Measurements from ENCODE around the gene SPDEF. TPM values are rescaled to one million over a fixed set of nuclear protein-coding genes. Genes with fewer than 3 reads are reported as not detected.

The SPDEF gene
- total and polyA plus RNA-seq, 2 experiments from 2014 or later, result 1.1 TPM; not detected in 1

DNA sequence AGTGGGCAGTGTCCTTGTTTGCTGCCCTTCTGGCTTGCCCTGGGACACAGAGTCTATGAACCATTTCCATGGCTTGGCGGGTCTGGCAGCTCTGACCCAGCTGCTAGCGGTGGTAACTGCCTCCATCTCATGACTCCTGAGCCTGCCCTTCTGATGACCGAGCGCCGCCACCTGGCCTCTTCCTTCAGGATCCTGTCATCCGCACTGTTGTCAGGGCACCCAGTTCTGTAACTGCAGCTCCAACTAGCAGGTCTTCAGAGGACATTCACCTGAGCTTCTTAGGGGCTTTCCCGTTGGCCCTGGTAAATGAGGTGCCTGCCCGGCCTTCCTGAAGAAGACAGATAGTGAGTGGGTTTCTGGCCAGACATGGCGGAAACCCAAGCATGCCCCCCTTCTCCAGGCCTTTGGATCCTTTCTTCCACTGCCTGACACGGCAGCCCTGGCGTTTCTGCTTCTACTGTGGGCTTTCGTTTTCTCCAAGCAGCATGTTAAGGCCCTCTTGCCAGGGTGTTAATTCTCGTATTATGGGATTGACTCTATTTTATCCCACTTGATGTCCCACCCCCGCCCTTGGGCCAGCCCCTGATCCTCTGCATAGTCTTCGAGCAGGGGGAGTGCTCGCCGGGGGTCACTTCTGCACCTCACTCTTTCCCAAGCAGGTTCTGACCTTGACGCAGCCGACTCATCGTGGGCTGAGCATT is 65.6 kb downstream of the SPDEF start:
- DNase-seq (ENCODE audit: low read depth in 1 of 2, low spot score in 1 of 2), result no peak
- Histone ChIP-seq H3K27ac (no peak overlapping the region), H3K4me1 (ENCODE audit: low read depth) (peaks cover 8% of the 10 kb centered on the region), H3K36me3 (no peaks in the 10 kb centered on the region), H3K9me3 (ENCODE audit: low read depth) (no peaks in the 10 kb centered on the region), H3K27me3 (no peaks in the 10 kb centered on the region), H3K4me3 (no peak overlapping the region)
- TF ChIP-seq, protein P1, sequence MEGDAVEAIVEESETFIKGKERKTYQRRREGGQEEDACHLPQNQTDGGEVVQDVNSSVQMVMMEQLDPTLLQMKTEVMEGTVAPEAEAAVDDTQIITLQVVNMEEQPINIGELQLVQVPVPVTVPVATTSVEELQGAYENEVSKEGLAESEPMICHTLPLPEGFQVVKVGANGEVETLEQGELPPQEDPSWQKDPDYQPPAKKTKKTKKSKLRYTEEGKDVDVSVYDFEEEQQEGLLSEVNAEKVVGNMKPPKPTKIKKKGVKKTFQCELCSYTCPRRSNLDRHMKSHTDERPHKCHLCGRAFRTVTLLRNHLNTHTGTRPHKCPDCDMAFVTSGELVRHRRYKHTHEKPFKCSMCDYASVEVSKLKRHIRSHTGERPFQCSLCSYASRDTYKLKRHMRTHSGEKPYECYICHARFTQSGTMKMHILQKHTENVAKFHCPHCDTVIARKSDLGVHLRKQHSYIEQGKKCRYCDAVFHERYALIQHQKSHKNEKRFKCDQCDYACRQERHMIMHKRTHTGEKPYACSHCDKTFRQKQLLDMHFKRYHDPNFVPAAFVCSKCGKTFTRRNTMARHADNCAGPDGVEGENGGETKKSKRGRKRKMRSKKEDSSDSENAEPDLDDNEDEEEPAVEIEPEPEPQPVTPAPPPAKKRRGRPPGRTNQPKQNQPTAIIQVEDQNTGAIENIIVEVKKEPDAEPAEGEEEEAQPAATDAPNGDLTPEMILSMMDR (IDR thresholded peaks at IDR 0.05; ENCODE audit: low read depth, low read length), result no peak

DNA sequence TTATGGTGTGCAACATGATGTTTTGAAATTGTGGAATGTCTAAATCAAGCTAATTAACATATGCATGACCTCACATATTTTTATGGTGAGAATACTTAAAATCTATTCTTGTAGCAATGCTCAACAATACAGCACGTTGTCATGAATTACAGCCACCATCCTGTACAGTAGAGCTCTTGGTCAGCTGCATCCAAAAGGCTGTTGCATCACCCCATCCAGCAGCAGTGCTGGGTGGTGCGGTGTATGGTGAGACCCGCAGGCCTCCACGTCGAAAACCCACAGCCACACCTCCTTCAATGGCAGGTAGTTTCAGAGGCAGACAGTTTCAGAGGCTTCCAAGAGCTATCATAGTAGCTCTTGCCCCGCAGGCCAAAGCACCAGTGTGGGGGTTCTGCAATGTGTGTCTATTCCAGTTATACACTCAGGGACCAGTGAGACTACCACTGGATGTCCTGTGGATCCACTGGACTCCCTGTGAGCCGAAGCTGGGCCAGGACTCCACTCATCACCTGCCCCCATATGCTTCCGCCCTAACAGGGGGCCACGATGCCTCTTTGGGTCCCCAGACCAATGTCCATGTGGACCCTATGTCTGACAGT is 66.8 kb downstream of the SPDEF start:
- no peak overlapping the region for H3K27ac ChIP-seq
- peaks cover 8% of the 10 kb centered on the region for H3K4me1 ChIP-seq (ENCODE audit: low read depth)
- H3K9me3 ChIP-seq (ENCODE audit: low read depth), result no peaks in the 10 kb centered on the region
- H3K4me3 ChIP-seq, result no peak overlapping the region
- no peaks in the 10 kb centered on the region for H3K27me3 ChIP-seq
- TF ChIP-seq, protein P1 (IDR thresholded peaks at IDR 0.05; ENCODE audit: low read depth, low read length), result no peak
- no peak for DNase-seq (ENCODE audit: low read depth in 1 of 2, low spot score in 1 of 2)
- no peaks in the 10 kb centered on the region for H3K36me3 ChIP-seq

Other genes starting within 250 kb of the SPDEF start
- 26.1 and 29.1 TPM in 2 replicates for gene NUDT3, start 163.7 kb downstream of the SPDEF start, total RNA-seq
- gene NUDT3, start 163.7 kb downstream of the SPDEF start, polyA plus RNA-seq, result 18.4 and 18.6 TPM in 2 replicates
- gene RPS10, start 130.3 kb downstream of the SPDEF start, total RNA-seq, result 1,764 and 2,367 TPM in 2 replicates
- 558 and 632 TPM in 2 replicates for gene RPS10, start 130.3 kb downstream of the SPDEF start, polyA plus RNA-seq
- 12.5 and 20.3 TPM in 2 replicates for gene PACSIN1, start 90.3 kb downstream of the SPDEF start, total RNA-seq
- gene PACSIN1, start 90.3 kb downstream of the SPDEF start, polyA plus RNA-seq, result 12.1 and 12.6 TPM in 2 replicates
- 42.7 and 55.9 TPM in 2 replicates for gene ILRUN, start 140.4 kb upstream of the SPDEF start, total RNA-seq
- 9.6 and 14.6 TPM in 2 replicates for gene ILRUN, start 140.4 kb upstream of the SPDEF start, polyA plus RNA-seq
- gene SNRPC, start 201.2 kb upstream of the SPDEF start, total RNA-seq, result 120 and 169 TPM in 2 replicates
- gene SNRPC, start 201.2 kb upstream of the SPDEF start, polyA plus RNA-seq, result 319 and 368 TPM in 2 replicates
- 14.4 and 20.6 TPM in 2 replicates for gene BLTP3A, start 235.8 kb upstream of the SPDEF start, total RNA-seq
- 6.4 and 12.7 TPM in 2 replicates for gene BLTP3A, start 235.8 kb upstream of the SPDEF start, polyA plus RNA-seq